Measurements from ENCODE around the gene OSGIN1.

- no peak for TF ChIP-seq RAD21 (conservative IDR thresholded peaks at IDR 0.05)
- no peak for TF ChIP-seq EZH2 (IDR thresholded peaks at IDR 0.05; ENCODE audit: borderline replicate concordance, insufficient read depth, low read length, poor library complexity, severe bottlenecking)
- TF ChIP-seq CTCF (IDR thresholded peaks at IDR 0.05; ENCODE audit: poor library complexity, severe bottlenecking), result no peak
Measured at GRCh38 chr16:83971165-83972130, 18.4 kb downstream of the OSGIN1 start.
